Right lobe of liver (tissue), 4 donors: ENCODE measurements around the gene KIF14.

ENCODE experiments used
- CTCF ChIP-seq, 4 donors: fragments of 200-600 bp in 3 of 4; fragments of 450-650 bp in 1 of 4; IDR thresholded peaks; one replicate each; pipeline versions ENCODE4 v1.5.1 to v1.8.0; 2016 to 2022; ENCODE audit warnings: antibody characterized with exemption in 4 of 4, mild to moderate bottlenecking in 2 of 4
- POLR2A ChIP-seq: fragments of 450-650 bp; IDR thresholded peaks from one replicate; pipeline ENCODE4 v1.6.1; 2017; ENCODE audit warnings: antibody characterized with exemption, mild to moderate bottlenecking
- donor health status: DM: no; HTN: no; CAD: no.
- donor health status: DM: no; HTN: no; CAD: no.
- donor health status: DM: no; HTN: yes; CAD: no.

GRCh38 chr1:200619894-200620272 lies 668 bp downstream of the KIF14 start:
- no peak for TF ChIP-seq CTCF (IDR thresholded peaks at IDR 0.05)
- no peak for TF ChIP-seq POLR2A
